Measurements from ENCODE around the gene ACACA. TPM values are rescaled to one million over a fixed set of nuclear protein-coding genes. Genes with fewer than 3 reads are reported as not detected.

Gene ACACA
- total RNA-seq, 2 donors from 2014 or later = 8.6 to 10.2 TPM

DNA sequence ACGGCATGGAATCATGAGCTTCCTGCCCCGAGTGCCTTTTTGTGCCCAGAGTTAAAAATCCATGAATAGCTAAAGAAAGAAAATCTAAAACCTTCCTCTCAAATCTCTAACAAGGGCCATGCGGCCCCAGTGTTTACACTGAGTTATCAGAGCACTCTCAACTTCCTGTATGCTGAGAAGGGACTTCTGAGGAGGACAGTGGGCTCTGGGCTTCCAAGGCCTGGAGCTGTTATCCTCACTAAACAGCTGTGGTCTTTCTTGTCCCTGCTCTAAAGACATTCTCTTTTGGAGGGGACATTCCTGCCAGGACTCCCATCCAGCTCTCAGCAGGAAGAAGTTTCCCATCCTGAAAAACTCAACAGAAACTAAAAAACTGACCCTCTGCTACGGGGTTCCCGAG is 322.3 kb downstream of the ACACA start:
- Histone ChIP-seq H3K36me3 (peaks cover 9% of the 10 kb centered on the region), H3K27me3 (no peaks in the 10 kb centered on the region), H3K4me3 (no peak overlapping the region), H3K4me1 (no peaks in the 10 kb centered on the region), H3K27ac (no peak overlapping the region), H3K9me3 (peaks cover 0 to 2% of the 10 kb centered on the region in 2 donors)
- DNase-seq (ENCODE audit: low spot score) = no peak
- TF ChIP-seq, protein P1, sequence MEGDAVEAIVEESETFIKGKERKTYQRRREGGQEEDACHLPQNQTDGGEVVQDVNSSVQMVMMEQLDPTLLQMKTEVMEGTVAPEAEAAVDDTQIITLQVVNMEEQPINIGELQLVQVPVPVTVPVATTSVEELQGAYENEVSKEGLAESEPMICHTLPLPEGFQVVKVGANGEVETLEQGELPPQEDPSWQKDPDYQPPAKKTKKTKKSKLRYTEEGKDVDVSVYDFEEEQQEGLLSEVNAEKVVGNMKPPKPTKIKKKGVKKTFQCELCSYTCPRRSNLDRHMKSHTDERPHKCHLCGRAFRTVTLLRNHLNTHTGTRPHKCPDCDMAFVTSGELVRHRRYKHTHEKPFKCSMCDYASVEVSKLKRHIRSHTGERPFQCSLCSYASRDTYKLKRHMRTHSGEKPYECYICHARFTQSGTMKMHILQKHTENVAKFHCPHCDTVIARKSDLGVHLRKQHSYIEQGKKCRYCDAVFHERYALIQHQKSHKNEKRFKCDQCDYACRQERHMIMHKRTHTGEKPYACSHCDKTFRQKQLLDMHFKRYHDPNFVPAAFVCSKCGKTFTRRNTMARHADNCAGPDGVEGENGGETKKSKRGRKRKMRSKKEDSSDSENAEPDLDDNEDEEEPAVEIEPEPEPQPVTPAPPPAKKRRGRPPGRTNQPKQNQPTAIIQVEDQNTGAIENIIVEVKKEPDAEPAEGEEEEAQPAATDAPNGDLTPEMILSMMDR (IDR thresholded peaks at IDR 0.05) = no peak

DNA sequence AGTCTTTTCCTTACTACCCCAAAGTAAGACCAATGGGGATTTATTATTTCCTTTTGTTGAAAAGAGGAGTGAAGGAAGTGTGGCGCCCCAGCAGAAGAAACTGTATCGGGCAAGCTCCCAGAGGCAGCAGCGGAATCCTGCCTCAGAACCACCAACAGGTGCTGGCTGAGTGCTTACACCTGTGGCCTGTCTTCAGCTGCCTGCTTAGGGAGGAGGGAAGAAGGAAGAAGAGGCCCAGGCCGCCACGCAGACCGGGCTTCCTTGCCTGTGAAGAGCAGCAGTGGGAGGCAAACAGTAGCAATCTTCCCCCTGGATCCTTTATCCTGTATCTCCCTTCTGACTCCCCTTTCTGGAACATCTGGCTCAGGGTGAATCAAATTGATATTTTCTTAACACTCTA is 323.2 kb downstream of the ACACA start:
- no peak overlapping the region for H3K27ac ChIP-seq
- H3K27me3 ChIP-seq = no peaks in the 10 kb centered on the region
- TF ChIP-seq, protein P1 (IDR thresholded peaks at IDR 0.05) = no peak
- no peak overlapping the region for H3K4me3 ChIP-seq
- H3K36me3 ChIP-seq = peaks cover 9% of the 10 kb centered on the region
- DNase-seq (ENCODE audit: low spot score) = no peak
- H3K9me3 ChIP-seq = peaks cover 0 to 11% of the 10 kb centered on the region in 2 donors
- no peaks in the 10 kb centered on the region for H3K4me1 ChIP-seq

DNA sequence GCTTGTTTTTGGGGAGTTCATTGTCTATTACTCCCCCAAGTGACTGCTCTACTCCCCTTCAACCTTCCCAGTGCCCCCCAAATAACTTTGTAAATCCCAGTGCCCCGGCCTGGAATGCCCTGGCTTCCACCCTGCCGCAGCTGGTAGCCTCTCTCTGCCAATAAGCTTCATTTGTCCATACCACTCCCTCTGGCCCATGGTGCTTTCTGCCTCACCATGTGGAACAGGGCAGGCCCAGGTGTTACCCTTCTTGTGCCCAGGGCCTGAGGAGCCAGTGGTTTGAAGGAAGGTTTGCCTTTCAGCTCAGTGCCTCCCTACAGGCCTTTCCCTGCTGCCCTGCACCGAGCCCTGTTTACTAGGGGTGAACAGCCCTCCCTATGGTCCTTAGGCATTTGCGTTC is 323.7 kb downstream of the ACACA start:
- Histone ChIP-seq H3K4me3 (no peak overlapping the region), H3K4me1 (no peaks in the 10 kb centered on the region), H3K27ac (no peak overlapping the region), H3K36me3 (peaks cover 9% of the 10 kb centered on the region), H3K9me3 (peaks cover 0 to 12% of the 10 kb centered on the region in 2 donors), H3K27me3 (no peaks in the 10 kb centered on the region)
- no peak for DNase-seq (ENCODE audit: low spot score)
- TF ChIP-seq, protein P1 (IDR thresholded peaks at IDR 0.05) = no peak

DNA sequence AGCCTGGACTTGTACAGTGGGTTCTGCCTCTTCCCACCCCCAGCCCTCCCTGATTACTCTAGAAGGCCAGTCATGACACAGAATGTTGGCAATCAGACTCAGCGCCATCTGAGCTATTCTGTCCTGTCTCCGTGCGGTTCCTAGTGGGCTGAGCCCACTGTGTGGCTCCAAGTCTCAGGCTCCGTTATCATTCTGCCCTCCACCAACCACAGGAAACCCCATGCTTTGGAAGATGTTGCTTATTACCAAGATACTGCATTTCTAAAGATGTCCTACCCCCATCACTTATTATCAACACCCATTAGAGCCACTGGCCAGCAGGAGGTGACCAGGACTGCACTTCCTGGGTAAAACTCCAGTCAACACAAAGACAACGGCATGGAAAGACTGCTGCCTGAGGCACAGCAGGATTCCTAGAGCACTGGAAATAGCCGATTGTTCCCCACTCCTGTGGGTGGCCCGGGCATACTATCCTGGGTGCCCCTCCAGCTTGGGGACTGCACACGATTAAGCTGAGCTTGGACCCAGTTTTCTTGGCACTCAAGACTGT is 324.2 kb downstream of the ACACA start:
- H3K27ac ChIP-seq = no peak overlapping the region
- H3K4me3 ChIP-seq = no peak overlapping the region
- H3K36me3 ChIP-seq = peaks cover 9% of the 10 kb centered on the region
- no peaks in the 10 kb centered on the region for H3K27me3 ChIP-seq
- peaks cover 0 to 12% of the 10 kb centered on the region in 2 donors for H3K9me3 ChIP-seq
- TF ChIP-seq, protein P1 (IDR thresholded peaks at IDR 0.05) = no peak
- no peak for DNase-seq (ENCODE audit: low spot score)
- no peaks in the 10 kb centered on the region for H3K4me1 ChIP-seq

DNA sequence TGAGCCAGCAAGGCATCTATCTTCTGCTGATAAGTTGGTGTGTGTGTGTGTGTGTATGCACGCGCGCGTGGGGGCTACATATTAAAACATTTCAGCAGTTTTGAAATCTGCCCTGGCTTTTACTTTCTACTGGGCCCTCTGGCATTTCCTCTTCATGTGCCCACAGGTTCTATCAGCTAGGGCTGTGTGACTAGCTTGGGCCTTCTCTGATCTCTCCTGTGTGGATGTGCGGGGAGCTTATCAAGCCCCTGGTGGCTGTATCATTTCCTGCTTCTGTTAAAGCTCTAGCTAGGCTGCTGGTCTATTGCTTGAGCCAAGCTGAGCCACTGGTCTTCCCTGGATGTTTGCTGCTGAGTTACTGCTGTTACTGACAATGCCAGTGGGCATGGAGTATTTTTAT is 325.3 kb downstream of the ACACA start:
- Histone ChIP-seq H3K36me3 (no peaks in the 10 kb centered on the region), H3K27me3 (no peaks in the 10 kb centered on the region), H3K4me3 (no peak overlapping the region), H3K27ac (no peak overlapping the region), H3K9me3 (peaks cover 0 to 12% of the 10 kb centered on the region in 2 donors), H3K4me1 (no peaks in the 10 kb centered on the region)
- no peak for DNase-seq (ENCODE audit: low spot score)
- TF ChIP-seq, protein P1 (IDR thresholded peaks at IDR 0.05) = no peak

DNA sequence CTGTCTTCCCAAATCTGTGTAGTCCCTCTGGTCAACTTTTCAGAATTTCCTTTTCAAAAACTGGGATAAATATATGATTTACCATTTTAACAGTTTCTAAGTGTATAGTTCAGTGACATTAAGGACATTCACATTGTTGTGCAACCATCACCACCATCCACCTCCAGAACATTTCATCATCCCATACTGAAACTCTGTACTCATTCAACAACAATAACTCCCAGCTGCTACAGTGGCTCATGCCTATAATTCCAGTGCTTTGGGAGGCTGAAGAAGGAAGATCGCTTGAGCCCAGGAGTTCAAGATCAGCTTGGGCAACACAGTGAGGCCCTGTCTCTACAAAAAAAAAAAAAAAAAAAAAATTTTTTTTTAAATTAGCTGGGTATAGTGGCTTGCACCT is 326.9 kb downstream of the ACACA start:
- H3K27me3 ChIP-seq = no peaks in the 10 kb centered on the region

More for the DNA sequence above, 326.9 kb downstream of the ACACA start:
- TF ChIP-seq, protein P1 (IDR thresholded peaks at IDR 0.05) = no peak
- no peak for DNase-seq (ENCODE audit: low spot score)
- H3K27ac ChIP-seq = no peak overlapping the region
- H3K4me3 ChIP-seq = no peak overlapping the region
- H3K4me1 ChIP-seq = no peaks in the 10 kb centered on the region
- H3K9me3 ChIP-seq = peaks cover 0 to 12% of the 10 kb centered on the region in 2 donors
- H3K36me3 ChIP-seq = no peaks in the 10 kb centered on the region

Data from right atrium auricular region (tissue), 2 donors.